HK-2 (cell line): Measurements from ENCODE around the gene ANKRD44.
"Not testable (repeated sequence)": the region's sequence is repeated elsewhere in the genome, so short reads cannot be mapped to it uniquely, and the experiment has no call there.

ENCODE experiments used
- DNase-seq: peaks from one replicate; pipeline ENCODE4 v3.0.0-alpha.2; 2018; ENCODE audit not compliant: unreplicated experiment

Gene ANKRD44

GRCh38 chr2:197310271-197310985 is at the start of gene ANKRD44:
Gene ANKRD44, minus strand, starts transcription at chr2:197310780. Its CDS starts 176 bp downstream, at chr2:197310604.
- peak; percentile 90 for DNase-seq

GRCh38 chr2:197359859-197360258 is 49.3 kb upstream of the ANKRD44 start:
- no peak for DNase-seq

GRCh38 chr2:197358931-197359330 is 48.4 kb upstream of the ANKRD44 start:
- DNase-seq: no peak

- no peak for DNase-seq
These were observed 47.4 kb upstream of the ANKRD44 start for GRCh38 chr2:197357986-197358385.

- DNase-seq: no peak
These were observed 45.6 kb upstream of the ANKRD44 start for GRCh38 chr2:197356136-197356535.

GRCh38 chr2:197354169-197354558 is 43.6 kb upstream of the ANKRD44 start:
- DNase-seq: no peak

GRCh38 chr2:197353393-197354168 is 43.0 kb upstream of the ANKRD44 start:
- DNase-seq: no peak

- DNase-seq: no peak
These were observed 39.1 kb upstream of the ANKRD44 start for GRCh38 chr2:197349699-197350098.

GRCh38 chr2:197348721-197349360 is 38.3 kb upstream of the ANKRD44 start:
- DNase-seq: no peak

GRCh38 chr2:197345846-197346370 is 35.3 kb upstream of the ANKRD44 start:
- DNase-seq: no peak

- DNase-seq: not testable (repeated sequence)
These were observed 33.4 kb upstream of the ANKRD44 start for GRCh38 chr2:197343968-197344367.

- no peak for DNase-seq
These were observed 30.0 kb upstream of the ANKRD44 start for GRCh38 chr2:197340591-197340990.

GRCh38 chr2:197339496-197340220 is 29.1 kb upstream of the ANKRD44 start:
- no peak for DNase-seq

GRCh38 chr2:197339016-197339415 is 28.4 kb upstream of the ANKRD44 start:
- DNase-seq: no peak

GRCh38 chr2:197332641-197333040 is 22.1 kb upstream of the ANKRD44 start:
- no peak for DNase-seq

GRCh38 chr2:197328461-197328860 is 17.9 kb upstream of the ANKRD44 start:
- no peak for DNase-seq

- no peak for DNase-seq
These were observed 17.0 kb upstream of the ANKRD44 start for GRCh38 chr2:197327472-197328098.

GRCh38 chr2:197327073-197327471 is 16.5 kb upstream of the ANKRD44 start:
- no peak for DNase-seq

GRCh38 chr2:197324801-197325200 is 14.2 kb upstream of the ANKRD44 start:
- DNase-seq: no peak

GRCh38 chr2:197322724-197323720 is 12.4 kb upstream of the ANKRD44 start:
- DNase-seq: no peak
